Putamen (tissue), 1 donor: ENCODE data around the gene EPAS1.
"Not testable (repeated sequence)": the region's sequence is repeated elsewhere in the genome, so short reads cannot be mapped to it uniquely, and the experiment has no call there.

Experiments used
- DNase-seq: peaks from one replicate; pipeline ENCODE4 v3.0.0-alpha.2; 2016; ENCODE audit warnings: low spot score

EPAS1 gene

DNA sequence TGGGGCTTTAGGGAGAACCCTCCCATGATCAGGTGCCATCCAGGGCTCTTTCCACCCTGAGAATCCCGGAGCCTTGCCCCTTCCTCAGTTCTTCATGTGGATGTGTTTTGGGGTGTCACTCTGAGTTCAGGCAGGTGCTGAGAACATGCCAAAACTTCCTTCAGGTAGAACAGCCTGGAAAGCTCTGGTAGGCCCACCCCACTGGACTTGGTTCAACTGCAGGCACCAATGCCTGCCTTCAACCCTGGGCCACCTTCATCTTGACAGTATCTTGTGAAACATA, 85.8 kb downstream of the EPAS1 start:
- DNase-seq: no peak

DNA sequence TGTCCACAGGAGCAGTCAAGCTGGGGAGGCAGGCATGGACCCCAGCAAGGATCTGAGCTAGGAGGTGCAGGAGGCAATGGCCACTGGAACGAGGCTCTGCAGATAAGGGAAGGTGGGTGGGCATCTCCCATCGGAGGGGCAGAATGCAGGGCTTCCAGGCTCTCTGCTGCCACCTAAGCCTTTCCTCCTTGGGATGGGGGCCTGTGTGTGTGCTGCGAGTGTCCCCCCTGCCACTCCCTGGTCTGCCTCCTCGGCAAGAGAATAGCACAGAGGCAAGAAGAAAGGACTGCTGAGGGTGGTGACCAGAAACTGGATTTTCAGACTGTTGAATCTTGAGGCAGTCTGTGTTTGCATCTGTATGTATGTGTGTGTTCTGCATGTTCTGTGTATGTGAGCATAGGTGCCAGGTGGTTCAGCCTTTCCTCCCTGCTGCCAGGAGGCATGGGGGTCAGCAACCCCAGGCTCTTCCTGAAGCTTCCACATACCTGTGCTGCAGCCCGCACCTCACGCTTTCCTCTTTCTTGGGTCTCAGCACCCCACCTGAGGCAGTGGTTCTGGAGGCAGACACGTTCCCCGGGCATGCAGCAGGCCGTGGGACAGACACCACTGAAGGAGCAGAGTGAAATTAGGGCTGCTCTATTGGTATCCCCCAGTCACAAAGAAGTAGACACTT, 86.7 kb downstream of the EPAS1 start:
- no peak for DNase-seq

DNA sequence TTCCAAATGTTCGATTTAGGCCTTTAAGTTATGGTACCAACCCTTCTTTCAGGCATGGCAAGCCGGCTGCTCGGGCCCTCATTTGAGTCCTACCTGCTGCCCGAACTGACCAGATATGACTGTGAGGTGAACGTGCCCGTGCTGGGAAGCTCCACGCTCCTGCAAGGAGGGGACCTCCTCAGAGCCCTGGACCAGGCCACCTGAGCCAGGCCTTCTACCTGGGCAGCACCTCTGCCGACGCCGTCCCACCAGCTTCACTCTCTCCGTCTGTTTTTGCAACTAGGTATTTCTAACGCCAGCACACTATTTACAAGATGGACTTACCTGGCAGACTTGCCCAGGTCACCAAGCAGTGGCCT, 87.2 kb downstream of the EPAS1 start:
- no peak for DNase-seq

DNA sequence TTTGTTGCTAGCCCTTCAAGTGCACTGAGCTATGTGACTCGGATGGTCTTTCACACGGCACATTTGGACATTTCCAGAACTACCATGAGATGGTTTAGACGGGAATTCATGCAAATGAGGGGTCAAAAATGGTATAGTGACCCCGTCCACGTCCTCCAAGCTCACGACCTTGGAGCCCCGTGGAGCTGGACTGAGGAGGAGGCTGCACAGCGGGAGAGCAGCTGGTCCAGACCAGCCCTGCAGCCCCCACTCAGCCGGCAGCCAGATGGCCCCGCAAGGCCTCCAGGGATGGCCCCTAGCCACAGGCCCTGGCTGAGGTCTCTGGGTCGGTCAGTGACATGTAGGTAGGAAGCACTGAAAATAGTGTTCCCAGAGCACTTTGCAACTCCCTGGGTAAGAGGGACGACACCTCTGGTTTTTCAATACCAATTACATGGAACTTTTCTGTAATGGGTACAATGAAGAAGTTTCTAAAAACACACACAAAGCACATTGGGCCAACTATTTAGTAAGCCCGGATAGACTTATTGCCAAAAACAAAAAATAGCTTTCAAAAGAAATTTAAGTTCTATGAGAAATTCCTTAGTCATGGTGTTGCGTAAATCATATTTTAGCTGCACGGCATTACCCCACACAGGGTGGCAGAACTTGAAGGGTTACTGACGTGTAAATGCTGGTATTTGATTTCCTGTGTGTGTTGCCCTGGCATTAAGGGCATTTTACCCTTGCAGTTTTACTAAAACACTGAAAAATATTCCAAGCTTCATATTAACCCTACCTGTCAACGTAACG, 88.8 kb downstream of the EPAS1 start:
- DNase-seq: no peak

DNA sequence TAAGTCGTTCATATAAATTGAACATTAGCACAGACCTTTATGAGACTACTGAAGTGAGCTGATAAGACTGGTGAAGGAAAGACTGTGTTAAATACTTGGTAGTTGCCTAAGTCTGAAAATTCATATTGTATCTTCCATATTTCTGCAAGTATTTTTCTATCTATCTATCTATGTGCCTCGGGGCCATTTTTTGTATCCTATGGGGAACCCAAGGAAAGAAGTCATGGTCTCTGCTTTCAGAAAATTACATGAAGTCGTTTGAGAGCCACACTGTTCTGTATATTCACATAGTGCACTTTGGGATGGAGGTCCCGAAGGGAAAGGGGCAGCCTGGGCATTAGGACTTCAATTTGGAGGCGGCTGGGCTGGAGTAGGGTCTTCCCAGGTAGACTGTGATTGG, 89.6 kb downstream of the EPAS1 start:
- DNase-seq: no peak

DNA sequence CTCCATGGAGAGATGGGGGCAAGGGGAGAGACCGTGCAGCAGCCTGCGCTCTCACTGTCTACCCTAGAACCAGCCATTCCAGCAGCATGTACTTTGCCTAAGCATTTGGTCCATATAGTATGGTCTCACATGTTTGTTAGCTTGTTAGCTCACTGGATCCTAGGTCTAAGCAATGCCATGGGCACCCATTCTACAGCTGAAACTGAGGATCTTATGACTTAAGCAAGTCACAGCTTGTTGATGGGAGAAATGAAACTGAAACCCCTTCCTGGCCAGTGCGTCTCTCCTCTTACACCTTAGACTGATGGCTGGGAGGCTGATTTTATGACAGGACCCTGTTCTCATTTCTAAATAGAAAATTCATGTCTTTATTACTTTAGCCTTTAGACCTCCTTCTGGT, 90.1 kb downstream of the EPAS1 start:
- no peak for DNase-seq

DNA sequence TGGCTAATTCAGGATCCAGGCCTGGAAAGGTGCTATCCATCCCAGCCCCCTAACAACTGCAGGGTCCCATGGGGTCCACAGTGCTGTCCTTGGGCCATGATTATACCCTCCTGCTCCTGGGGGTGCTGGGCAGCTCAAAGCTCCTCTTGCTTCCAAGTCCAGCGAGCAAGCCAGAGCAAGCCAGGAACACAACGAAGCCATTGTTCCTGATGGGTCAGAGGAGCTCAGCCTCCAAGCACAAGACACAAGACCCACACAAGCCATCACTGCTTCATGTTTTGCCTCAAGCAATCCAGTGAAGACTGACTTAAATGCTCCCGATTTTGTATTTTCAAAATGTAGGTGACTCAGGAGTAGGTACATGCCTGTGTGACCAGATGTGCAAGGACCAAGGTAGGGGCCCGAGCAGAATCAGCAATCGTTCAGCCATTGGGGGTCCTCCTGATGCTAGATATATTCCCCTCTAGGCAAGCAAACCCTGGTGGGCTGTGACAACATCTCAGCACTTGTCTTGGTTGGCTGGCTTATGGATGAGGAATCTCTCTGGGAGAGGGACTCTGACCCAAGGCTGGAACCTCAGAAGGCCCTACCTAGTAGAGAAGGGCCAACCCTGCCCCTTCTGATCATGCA, 90.8 kb downstream of the EPAS1 start:
- peak; percentile 86 for DNase-seq

DNA sequence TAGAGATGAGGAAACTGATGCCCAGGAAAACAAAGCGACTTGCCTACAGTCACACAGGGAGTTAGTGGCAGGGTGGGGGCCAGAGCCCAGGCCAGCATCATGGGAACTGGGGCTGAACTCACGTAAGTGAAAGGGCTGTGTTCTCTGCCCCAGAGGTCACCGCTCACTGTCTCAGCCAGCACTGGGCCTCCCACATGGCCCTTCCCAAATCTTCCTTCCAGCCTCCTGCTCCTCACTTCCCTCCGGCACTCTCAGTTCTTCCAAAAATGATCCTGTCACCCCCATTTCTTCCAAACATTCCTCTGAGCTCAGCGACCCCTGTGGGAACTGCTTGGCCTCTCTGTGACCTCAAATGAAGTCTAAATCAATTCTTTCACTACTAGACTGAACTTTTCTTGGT, 91.7 kb downstream of the EPAS1 start:
- no peak for DNase-seq

DNA sequence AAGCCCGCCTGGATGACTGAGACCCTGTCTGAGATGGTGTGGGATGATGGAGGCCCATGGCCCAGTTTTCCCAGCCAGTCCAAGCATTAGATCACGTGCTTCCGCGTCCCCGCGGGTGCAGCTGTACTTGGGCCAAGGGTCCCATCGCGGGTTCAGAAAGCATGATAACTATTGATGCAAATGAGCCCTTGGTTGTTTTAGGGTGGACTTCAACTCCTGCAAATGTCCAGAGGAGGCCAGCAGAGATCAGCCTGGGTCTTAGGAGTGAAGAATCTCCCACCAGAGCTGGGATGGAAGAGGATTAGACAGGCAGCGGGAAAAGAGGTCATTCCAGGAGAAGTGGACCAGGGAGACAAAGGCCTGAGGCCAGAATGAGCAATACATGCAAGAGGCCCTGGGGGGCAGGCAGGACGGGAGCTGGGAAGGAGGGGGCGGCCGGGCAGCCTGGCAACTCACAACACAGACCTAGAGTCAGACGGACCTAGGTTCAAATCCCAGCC, 92.3 kb downstream of the EPAS1 start:
- no peak for DNase-seq

DNA sequence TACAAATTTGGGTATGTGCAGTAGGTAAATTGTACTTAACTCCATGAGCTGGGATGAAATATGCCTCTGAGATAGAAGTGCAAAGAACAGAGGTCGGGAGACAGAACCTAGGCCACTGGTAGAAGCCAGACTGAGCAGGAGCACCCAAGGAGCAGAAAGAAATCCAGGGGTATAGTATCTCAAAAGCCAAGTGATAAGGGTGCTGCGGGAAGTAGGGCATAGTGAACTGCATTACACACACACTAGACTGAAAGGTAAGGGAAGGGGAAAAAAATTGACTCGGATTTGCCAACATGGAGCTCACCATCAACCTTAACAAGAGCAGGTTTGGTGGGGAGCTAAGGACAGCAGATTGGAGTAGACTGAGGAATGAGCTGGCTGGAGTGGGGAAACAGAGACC, 92.8 kb downstream of the EPAS1 start:
- DNase-seq: no peak

DNA sequence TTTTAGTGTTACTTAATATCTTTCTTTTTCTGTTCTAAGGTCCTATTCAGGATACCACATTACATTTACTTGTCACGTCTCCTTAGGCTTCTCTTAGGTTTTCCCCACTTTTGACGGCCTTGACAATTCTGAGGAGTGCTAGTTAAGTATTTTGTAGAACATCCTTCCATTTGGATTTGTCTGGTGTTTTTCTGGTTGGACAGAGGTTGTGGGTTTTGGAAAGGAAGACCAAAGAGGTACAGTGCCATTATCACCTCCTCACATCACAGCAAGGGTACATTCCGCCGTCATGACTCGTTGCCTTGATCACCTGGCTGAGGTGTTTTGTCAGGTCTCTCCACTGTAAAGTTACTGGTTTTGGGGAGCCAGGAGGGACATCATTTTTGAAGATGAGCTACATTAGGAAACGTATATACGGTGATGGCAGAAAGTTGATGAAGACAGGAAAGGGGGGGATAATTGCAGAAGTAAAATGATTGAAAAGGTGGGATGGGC, 93.7 kb downstream of the EPAS1 start:
- DNase-seq: no peak

DNA sequence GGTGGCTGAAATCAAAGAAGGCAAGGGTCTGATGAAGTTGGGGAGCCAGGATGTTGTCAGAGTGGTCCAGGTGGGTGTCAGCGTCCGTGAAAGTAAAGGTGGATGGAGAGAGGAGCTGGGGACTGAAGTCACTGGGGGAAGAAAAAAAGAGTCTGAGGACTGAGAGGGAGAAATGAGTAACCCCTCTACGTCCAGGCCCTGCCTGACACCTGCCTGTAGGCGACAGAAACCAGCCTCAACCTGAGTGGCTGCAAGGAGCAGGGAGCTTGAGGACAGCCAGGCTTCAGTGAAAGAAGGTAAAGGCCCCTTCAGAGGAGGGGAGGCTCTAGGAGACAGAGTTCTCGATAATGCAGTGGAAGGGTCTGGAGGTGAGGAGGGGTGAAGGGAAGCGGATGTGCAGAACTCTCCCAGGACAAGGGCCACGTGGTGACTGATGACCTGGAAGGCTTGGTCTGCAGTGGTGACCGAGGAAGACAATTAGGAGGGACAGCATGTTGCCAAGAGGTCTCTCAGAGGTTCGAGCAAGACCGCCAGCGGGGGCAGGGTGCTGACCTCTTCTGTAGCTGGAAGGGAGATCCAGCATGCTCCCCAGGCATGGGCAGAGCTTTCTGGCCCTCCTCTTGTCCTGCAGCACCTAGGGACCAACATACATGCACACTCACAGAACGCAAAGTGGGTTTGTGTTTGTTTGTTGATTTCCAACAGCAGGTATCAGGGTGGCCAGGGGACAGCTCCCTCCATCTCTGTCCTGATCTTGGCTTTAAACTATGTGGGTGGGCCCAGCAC, 95.5 kb downstream of the EPAS1 start:
- DNase-seq: no peak

DNA sequence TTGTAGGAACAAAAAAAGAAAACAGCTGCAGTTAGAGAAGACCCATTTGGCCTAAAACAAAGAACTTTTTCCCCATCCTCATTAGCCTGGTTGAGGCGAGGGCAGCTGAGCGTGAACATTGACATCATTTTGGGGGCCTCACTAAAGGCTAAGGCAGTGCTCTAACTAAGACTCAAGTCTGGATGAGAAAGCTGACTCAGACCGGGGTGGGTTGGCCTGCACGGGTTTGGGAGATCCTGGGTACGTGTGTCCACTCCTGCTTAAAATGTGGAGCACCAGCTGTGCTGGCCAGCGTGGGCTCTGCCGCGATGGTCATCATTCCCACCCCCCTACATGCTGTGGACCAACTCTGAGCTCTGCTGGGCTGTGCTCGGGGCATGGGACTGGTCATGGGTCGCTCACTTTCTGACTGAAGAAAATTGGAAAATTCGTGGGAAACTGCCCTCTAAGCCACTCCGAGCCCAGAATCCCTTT, 96.2 kb downstream of the EPAS1 start:
- DNase-seq: no peak

DNA sequence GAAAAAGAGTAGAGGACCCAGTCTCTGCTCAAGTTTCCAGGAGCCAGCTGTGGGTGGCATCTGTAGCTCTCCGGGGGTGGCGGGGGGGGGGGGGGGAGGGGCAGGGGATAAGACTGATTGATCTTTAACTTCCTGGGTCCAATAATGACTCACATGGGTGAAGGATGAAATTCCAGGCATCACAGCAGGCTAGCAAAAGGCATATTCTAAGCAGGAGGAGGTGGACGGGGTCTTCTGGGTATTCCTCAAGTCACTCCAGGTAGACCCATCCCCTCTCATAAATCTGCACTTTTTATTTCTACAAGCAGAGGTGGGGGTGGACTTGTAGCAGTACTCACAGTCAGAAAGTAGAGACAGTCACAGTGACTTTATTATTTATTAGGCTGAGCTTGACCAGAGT, 96.7 kb downstream of the EPAS1 start:
- DNase-seq: no peak

DNA sequence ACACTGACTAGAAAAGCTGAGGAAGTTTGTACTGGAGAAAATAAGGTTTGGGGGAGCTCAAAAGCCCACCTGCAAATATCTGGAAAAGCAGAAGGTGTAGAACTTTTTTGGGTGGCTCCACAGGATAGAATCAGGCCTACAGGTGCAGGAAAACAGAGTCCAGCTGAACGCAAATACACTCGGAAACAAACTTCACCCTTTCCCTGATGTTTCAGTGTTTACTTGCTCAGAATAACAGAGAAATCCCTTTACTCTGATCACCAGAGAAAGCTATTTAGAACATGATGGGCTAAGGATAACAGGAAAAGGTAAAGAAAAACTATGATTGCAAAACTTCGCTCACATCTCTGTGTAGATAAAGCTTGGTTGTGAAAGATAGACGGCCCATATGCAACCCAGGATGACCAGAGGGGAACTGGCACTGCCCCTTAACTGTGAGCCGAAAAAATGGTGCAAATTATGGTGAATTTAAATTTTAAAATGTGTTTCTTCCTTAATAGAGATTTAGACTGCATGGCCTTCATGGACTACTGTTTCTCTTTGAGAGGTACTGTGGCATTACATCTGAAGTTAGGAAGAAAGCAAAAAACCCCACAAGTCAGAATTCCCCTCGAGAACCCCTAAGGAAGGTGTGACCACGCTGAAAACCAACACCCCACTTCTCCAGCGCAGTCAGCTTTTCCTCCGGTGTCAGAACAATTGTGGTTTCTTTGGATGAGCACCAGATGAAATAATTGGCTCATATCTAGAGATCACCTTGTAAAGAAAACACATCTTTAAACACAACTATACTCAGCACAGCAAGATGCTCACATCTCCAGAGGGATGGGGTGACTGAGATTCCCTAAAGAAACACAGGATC, 97.7 kb downstream of the EPAS1 start:
- DNase-seq: no peak

DNA sequence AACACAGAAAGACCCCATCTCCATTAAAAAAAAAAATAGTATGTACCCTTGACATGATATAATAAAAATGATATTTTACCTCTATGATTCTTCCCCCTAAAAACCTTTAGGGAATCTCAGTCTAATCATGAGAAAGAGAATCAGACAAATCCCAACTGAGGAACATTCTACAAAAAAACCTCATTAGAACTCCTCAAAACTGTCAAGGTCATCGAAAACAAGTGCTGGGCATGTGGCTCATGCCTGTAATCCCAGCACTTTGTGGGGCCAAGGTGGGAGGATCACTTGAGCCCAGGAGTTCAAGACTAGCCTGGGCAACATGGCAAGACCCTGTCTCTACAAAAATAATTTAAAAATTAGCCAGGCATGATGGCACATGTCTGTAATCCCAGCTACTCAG, 98.5 kb downstream of the EPAS1 start:
- DNase-seq: not testable (repeated sequence)

DNA sequence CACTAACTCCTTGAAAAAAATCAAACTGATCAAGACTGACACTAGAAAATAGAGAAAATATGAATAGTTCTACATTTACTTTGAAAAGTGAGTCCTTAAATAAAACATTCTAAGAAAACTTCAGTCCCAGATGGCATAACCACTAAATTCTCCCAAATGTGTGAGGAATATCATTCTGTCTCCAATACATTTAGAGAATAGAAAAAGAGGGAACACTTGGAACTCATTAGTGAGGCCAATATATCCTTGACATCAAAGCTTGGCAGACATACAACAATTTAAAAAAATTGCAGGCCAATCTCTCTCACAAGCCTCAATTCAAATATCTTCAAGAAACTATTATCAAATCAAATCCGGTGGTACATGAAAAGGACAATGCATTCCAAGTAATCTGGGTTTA, 102.8 kb downstream of the EPAS1 start:
- no peak for DNase-seq

DNA sequence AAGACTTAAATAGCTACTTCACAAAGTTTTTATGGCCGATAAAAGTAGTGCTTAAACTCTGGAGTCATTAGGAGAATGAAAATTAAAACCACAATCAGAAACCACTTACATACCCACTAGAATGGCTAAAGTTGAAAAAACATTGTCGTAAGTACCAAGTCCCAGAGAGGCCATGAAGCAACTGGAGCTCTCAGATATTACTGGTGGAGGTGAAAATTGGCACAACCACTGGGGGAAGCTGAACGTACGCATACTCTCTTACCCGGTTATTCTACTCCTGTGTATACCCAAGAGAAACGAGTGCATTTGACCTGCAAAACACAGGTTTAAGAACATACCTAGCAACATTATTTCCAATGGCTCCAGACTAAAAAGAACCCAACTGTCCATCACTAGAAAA, 105.7 kb downstream of the EPAS1 start:
- no peak for DNase-seq

DNA sequence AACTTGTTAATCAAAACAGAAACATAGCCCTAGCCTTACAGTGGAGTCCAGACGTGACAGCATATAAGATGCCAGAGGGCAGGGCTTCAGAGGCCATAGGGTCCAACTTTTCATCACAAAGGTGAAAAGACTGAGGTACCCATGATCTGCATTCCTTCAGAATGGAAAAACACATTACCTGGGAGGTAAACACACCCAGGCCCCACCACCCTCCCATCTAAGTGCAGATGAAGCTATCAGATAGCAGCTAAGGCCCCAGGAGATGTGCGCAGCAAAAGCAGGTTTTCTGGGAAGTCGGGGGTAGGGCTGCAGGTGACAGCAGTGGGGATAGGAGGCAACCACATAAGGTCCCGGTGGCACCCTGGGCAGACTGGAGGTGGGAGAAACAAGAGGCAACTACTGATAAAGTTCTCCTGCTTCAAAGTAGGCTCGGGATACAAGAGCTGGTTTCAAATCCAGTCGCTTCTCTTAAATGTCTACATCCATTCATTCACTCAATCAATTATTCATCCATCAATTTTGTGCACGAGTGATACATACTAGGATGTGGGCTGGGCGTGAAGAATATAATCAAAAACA, 107.1 kb downstream of the EPAS1 start:
- no peak for DNase-seq

DNA sequence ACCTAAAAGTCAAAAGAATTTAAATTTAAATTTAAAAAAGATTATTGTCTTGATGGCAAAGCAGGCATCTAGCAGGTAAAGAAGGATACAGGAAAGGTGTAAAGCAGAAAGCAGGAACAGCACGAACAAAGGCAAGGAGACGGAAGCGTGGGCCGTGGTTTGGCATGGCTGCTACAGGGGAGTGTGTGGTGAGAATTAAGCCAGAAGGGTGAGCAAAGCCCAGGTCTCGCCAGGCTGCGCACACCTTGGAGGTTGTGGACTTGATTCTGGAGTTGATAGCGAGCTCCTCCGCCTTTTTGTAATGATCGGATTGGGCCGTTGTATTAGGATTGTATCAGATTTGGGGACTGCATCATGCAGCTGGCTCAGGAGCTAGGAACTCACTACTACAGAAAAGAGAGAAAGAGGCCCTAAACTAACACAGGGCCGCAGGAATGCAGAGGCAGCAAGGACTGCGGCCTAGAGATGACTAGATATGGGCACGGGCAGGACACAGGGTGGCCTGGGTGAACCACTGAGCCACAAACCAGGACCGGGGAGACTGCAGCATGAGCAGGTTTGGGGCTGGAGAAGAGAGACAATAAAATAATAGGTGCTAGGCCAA, 110.7 kb downstream of the EPAS1 start:
- no peak for DNase-seq

DNA sequence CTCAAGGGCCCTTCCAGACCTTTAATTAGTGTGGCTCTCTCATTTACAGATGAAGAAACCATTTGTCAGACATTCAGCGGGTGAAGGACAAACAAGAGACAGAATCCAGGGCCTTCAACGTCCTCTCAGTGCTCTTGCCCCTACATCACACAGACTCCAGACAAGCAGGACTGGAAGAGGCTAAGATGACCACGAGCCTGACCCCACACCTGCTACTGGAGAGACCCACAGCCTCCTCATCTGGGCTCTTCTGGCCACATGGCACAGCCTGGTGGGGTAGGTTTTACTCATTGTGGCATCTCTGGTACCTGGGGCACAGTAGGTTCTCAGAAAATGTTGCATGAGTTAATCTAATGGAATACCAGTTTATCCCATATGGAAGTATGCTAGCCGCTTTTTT, 112.5 kb downstream of the EPAS1 start:
- DNase-seq: no peak
